GM23338 (cell line): ENCODE results near the gene ATP6V1E1. TPM values are rescaled to one million over a fixed set of nuclear protein-coding genes. Genes with fewer than 3 reads are reported as not detected.

Source experiments
- ATAC-seq: fragments of 200-7000 bp; cut with Tn5 transposase; 3 replicates; pipeline ENCODE4 v1.9.1; 2020
- DNase-seq: peaks from one replicate; pipeline ENCODE4 v3.0.0-alpha.2; 2015; ENCODE audit warnings: low spot score
- H2AFZ ChIP-seq: fragments of 200-600 bp; sonication (generic); 2 replicates; pipeline ENCODE4 v1.8.0; 2016; ENCODE audit warnings: antibody characterized with exemption, mild to moderate bottlenecking, moderate library complexity
- H3F3A ChIP-seq: fragments of 200-600 bp; sonication (generic); replicated peaks from 2 replicates; pipeline ENCODE4 v1.8.0; 2017; ENCODE audit warnings: antibody characterized with exemption, mixed run types, low read depth
- H3K27ac ChIP-seq: fragments of 200-600 bp; sonication (generic); 2 replicates; pipeline ENCODE4 v1.6.1; 2016; ENCODE audit warnings: low read depth
- H3K27me3 ChIP-seq: fragments of 200-600 bp; sonication (generic); 2 replicates; pipeline ENCODE4 v1.8.0; 2016; ENCODE audit warnings: mild to moderate bottlenecking, mixed run types, moderate library complexity; ENCODE audit not compliant: insufficient read depth
- H3K36me3 ChIP-seq: fragments of 200-600 bp; sonication (generic); 2 replicates; pipeline ENCODE4 v1.8.0; 2016; ENCODE audit warnings: mild to moderate bottlenecking; ENCODE audit not compliant: insufficient read depth
- H3K4me1 ChIP-seq: fragments of 200-600 bp; sonication (generic); 2 replicates; pipeline ENCODE4 v1.8.0; 2016; ENCODE audit warnings: mild to moderate bottlenecking, moderate library complexity; ENCODE audit not compliant: insufficient read depth
- H3K4me2 ChIP-seq: fragments of 200-600 bp; sonication (generic); 2 replicates; pipeline ENCODE4 v1.7.1; 2017; ENCODE audit warnings: mixed run types
- H3K4me3 ChIP-seq: fragments of 200-600 bp; sonication (generic); 2 replicates; pipeline ENCODE4 v1.6.1; 2016; ENCODE audit warnings: mixed run types
- H3K79me2 ChIP-seq: fragments of 200-600 bp; sonication (generic); replicated peaks from 2 replicates; pipeline ENCODE4 v1.8.0; 2017; ENCODE audit warnings: mild to moderate bottlenecking; ENCODE audit not compliant: insufficient read depth
- H3K9me2 ChIP-seq: fragments of 200-600 bp; sonication (generic); 2 replicates; pipeline ENCODE4 v1.8.0; 2017; ENCODE audit not compliant: insufficient read depth
- H4K20me1 ChIP-seq: fragments of 200-600 bp; sonication (generic); replicated peaks from 2 replicates; pipeline ENCODE4 v1.8.0; 2017; ENCODE audit warnings: mild to moderate bottlenecking; ENCODE audit not compliant: insufficient read depth
- H3K27ac Mint-ChIP-seq: 2 replicates; pipeline ENCODE4 v1.8.0; 2020; ENCODE audit warnings: inconsistent platforms, mild to moderate bottlenecking, moderate library complexity, mixed read lengths
- H3K27me3 Mint-ChIP-seq: 3 replicates; pipeline ENCODE4 v1.8.0; 2022; ENCODE audit warnings: low read depth, mild to moderate bottlenecking, moderate library complexity, mixed read lengths, inconsistent platforms; ENCODE audit not compliant: insufficient read depth, poor library complexity
- H3K36me3 Mint-ChIP-seq: 3 replicates; pipeline ENCODE4 v1.8.0; 2021; ENCODE audit warnings: low read depth, mild to moderate bottlenecking, inconsistent platforms, moderate library complexity, mixed read lengths
- H3K4me1 Mint-ChIP-seq: 3 replicates; pipeline ENCODE4 v1.8.0; 2020; ENCODE audit warnings: mild to moderate bottlenecking, inconsistent platforms, mixed read lengths
- H3K4me3 Mint-ChIP-seq: 3 replicates; pipeline ENCODE4 v1.8.0; 2021; ENCODE audit warnings: moderate library complexity, mild to moderate bottlenecking, inconsistent platforms, mixed read lengths
- H3K9me3 Mint-ChIP-seq: 3 replicates; pipeline ENCODE4 v1.8.0; 2020; ENCODE audit warnings: moderate library complexity, mild to moderate bottlenecking, inconsistent platforms, mixed read lengths
- CREB1 ChIP-seq: fragments of 250-450 bp; sonication (Bioruptor Pico); IDR thresholded peaks from 2 replicates; pipeline ENCODE4 v1.5.0; 2020; ENCODE audit warnings: low read depth, mild to moderate bottlenecking, moderate library complexity
- CTCF ChIP-seq, 2 experiments: fragments of 200-600 bp in 1 of 2; sonication (generic) in 1 of 2; conservative IDR thresholded peaks; 2 replicates each; pipeline versions ENCODE4 v1.5.1 to v1.6.1; 2016 to 2017; ENCODE audit warnings: antibody characterized with exemption in 2 of 2, low read depth in 2 of 2, mild to moderate bottlenecking in 2 of 2, moderate library complexity in 1 of 2
- EZH2 ChIP-seq: fragments of 200-600 bp; sonication (generic); IDR thresholded peaks from one replicate; pipeline ENCODE4 v1.8.0; 2017; ENCODE audit warnings: antibody characterized with exemption, mild to moderate bottlenecking, low read depth; ENCODE audit not compliant: unreplicated experiment
- EZH2phosphoT487 ChIP-seq: fragments of 200-600 bp; sonication (generic); IDR thresholded peaks from one replicate; pipeline ENCODE4 v1.8.1; 2018; ENCODE audit warnings: antibody characterized with exemption; ENCODE audit not compliant: unreplicated experiment
- JUNB ChIP-seq: IDR thresholded peaks from one replicate; pipeline ENCODE4 v1.6.1; 2016; ENCODE audit warnings: antibody characterized with exemption; ENCODE audit not compliant: unreplicated experiment
- NANOG ChIP-seq: IDR thresholded peaks from 2 replicates; pipeline ENCODE4 v1.6.1; 2016; ENCODE audit warnings: antibody characterized with exemption, borderline replicate concordance
- POLR2AphosphoS5 ChIP-seq: IDR thresholded peaks from 2 replicates; pipeline ENCODE4 v1.6.1; 2016; ENCODE audit warnings: antibody characterized with exemption, low read depth
- STAT1 ChIP-seq: IDR thresholded peaks from one replicate; pipeline ENCODE4 v1.6.1; 2016; ENCODE audit warnings: antibody characterized with exemption; ENCODE audit not compliant: unreplicated experiment
- ZNF114 ChIP-seq: fragments of 250-450 bp; sonication (Bioruptor Pico); IDR thresholded peaks from 2 replicates; pipeline ENCODE4 v1.5.0; 2020; ENCODE audit warnings: mild to moderate bottlenecking, moderate library complexity
- ZNF331 ChIP-seq: fragments of 250-450 bp; sonication (Bioruptor Pico); IDR thresholded peaks from 2 replicates; pipeline ENCODE4 v1.5.0; 2020; ENCODE audit warnings: low read depth, mild to moderate bottlenecking, moderate library complexity
- ZNF462 ChIP-seq: fragments of 250-450 bp; sonication (Bioruptor Pico); IDR thresholded peaks from 2 replicates; pipeline ENCODE4 v1.5.0; 2020; ENCODE audit warnings: mild to moderate bottlenecking, moderate library complexity
- polyA plus RNA-seq: library from polyadenylated mRNA; unstranded; fragments of >200 nt; fragmentation: Nextera tagmentation; extraction: Ambion mirVana; gene quantifications from 2 replicates; pipeline ENCODE4 v1.2.1, GENCODE V29; 2016
- total RNA-seq: library from RNA; depleted of rRNA; stranded (reverse); fragments of >200 nt; shearing (Covaris generic); gene quantifications from 2 replicates; pipeline ENCODE4 v1.2.3, GENCODE V29; 2014
- TF ChIP-seq, protein P1 (sequence below): IDR thresholded peaks from one replicate; pipeline ENCODE4 v1.6.1; 2018; ENCODE audit warnings: antibody characterized with exemption; ENCODE audit not compliant: unreplicated experiment
- TF ChIP-seq, protein P2 (sequence below): IDR thresholded peaks from 2 replicates; pipeline ENCODE4 v1.6.1; 2016; ENCODE audit warnings: antibody characterized with exemption

The ATP6V1E1 gene
- total and polyA plus RNA-seq, 2 experiments from 2014 or later, result 74.5 to 81.7 TPM

- peaks cover 69% of the 10 kb centered on the region for H3K36me3 ChIP-seq
- H3K4me3 ChIP-seq, result no peak overlapping the region
- TF ChIP-seq, protein P1, sequence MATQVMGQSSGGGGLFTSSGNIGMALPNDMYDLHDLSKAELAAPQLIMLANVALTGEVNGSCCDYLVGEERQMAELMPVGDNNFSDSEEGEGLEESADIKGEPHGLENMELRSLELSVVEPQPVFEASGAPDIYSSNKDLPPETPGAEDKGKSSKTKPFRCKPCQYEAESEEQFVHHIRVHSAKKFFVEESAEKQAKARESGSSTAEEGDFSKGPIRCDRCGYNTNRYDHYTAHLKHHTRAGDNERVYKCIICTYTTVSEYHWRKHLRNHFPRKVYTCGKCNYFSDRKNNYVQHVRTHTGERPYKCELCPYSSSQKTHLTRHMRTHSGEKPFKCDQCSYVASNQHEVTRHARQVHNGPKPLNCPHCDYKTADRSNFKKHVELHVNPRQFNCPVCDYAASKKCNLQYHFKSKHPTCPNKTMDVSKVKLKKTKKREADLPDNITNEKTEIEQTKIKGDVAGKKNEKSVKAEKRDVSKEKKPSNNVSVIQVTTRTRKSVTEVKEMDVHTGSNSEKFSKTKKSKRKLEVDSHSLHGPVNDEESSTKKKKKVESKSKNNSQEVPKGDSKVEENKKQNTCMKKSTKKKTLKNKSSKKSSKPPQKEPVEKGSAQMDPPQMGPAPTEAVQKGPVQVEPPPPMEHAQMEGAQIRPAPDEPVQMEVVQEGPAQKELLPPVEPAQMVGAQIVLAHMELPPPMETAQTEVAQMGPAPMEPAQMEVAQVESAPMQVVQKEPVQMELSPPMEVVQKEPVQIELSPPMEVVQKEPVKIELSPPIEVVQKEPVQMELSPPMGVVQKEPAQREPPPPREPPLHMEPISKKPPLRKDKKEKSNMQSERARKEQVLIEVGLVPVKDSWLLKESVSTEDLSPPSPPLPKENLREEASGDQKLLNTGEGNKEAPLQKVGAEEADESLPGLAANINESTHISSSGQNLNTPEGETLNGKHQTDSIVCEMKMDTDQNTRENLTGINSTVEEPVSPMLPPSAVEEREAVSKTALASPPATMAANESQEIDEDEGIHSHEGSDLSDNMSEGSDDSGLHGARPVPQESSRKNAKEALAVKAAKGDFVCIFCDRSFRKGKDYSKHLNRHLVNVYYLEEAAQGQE, result no peak
- TF ChIP-seq ZNF114 (no peak), EZH2phosphoT487 (no peak), ZNF331 (CRISPR knock-in tag) (no peak), POLR2AphosphoS5 (no peak), JUNB (no peak), CREB1 (CRISPR knock-in tag) (no peak), CTCF (conservative IDR thresholded peaks at IDR 0.05; ENCODE audit: low read depth in 2 of 2) (no peak), EZH2 (no peak), ZNF462 (CRISPR knock-in tag) (no peak), STAT1 (no peak), NANOG (no peak)
- TF ChIP-seq, protein P2, sequence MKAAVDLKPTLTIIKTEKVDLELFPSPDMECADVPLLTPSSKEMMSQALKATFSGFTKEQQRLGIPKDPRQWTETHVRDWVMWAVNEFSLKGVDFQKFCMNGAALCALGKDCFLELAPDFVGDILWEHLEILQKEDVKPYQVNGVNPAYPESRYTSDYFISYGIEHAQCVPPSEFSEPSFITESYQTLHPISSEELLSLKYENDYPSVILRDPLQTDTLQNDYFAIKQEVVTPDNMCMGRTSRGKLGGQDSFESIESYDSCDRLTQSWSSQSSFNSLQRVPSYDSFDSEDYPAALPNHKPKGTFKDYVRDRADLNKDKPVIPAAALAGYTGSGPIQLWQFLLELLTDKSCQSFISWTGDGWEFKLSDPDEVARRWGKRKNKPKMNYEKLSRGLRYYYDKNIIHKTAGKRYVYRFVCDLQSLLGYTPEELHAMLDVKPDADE, result no peak
- no peak overlapping the region for H2AFZ ChIP-seq
- H3K4me3 Mint-ChIP-seq, result no peak overlapping the region
- no peak overlapping the region for H3K27ac Mint-ChIP-seq
- ATAC-seq (no peak), DNase-seq (no peak)
- H3K79me2 ChIP-seq, result no peaks in the 10 kb centered on the region; the same call in none of the 2 replicates
- no peak overlapping the region for H3K4me2 ChIP-seq
- H3K4me1 Mint-ChIP-seq, result no peaks in the 10 kb centered on the region
- H3K36me3 Mint-ChIP-seq, result peaks cover 94% of the 10 kb centered on the region
- H3K27ac ChIP-seq, result no peak overlapping the region
- peaks cover 24% of the 10 kb centered on the region for H3F3A ChIP-seq
- H3K9me3 Mint-ChIP-seq, result no peaks in the 10 kb centered on the region
- H3K9me2 ChIP-seq, result no peaks in the 10 kb centered on the region
- no peaks in the 10 kb centered on the region for H3K4me1 ChIP-seq
- peaks cover 16% of the 10 kb centered on the region for H4K20me1 ChIP-seq
- peaks cover 4% of the 10 kb centered on the region for H3K27me3 Mint-ChIP-seq
- no peaks in the 10 kb centered on the region for H3K27me3 ChIP-seq
Measured at GRCh38 chr22:17552737-17553136, 75.8 kb downstream of the ATP6V1E1 start.
